Heart left ventricle (tissue), 16 donors: ENCODE results near the gene ATXN7L1. TPM values are rescaled to one million over a fixed set of nuclear protein-coding genes. Genes with fewer than 3 reads are reported as not detected.

Experiments used
- ATAC-seq, 4 donors: fragments of 200-7000 bp; cut with Tn5 transposase; one replicate each; pipeline ENCODE4 v1.9.1; 2020 to 2022; ENCODE audit warnings: moderate library complexity in 4 of 4, mild to moderate bottlenecking in 3 of 4, moderate number of reproducible peaks in 1 of 4
- DNase-seq, 5 donors: peaks; one replicate each; pipeline ENCODE4 v3.0.0-alpha.2; 2020
- H3K27ac ChIP-seq, 12 donors: fragments of 200-600 bp; sonication (generic) in 4 of 12; one replicate each; pipeline versions ENCODE4 v1.5.0 to v1.8.0; 2016 to 2022; ENCODE audit warnings: mild to moderate bottlenecking in 2 of 12
- H3K27me3 ChIP-seq, 9 donors: fragments of 200-600 bp; sonication (generic) in 2 of 9; one replicate each; pipeline versions ENCODE4 v1.5.1 to v1.8.0; 2016 to 2022; ENCODE audit warnings: mild to moderate bottlenecking in 3 of 9
- H3K36me3 ChIP-seq, 9 donors: fragments of 200-600 bp; sonication (generic) in 2 of 9; one replicate each; pipeline versions ENCODE4 v1.5.0 to v1.8.0; 2018 to 2022; ENCODE audit warnings: mild to moderate bottlenecking in 2 of 9
- H3K4me1 ChIP-seq, 12 donors: fragments of 200-600 bp; sonication (generic) in 4 of 12; one replicate each; pipeline versions ENCODE4 v1.5.0 to v1.8.0; 2016 to 2022; ENCODE audit warnings: mild to moderate bottlenecking in 3 of 12
- H3K4me3 ChIP-seq, 12 donors: fragments of 200-600 bp; sonication (generic) in 4 of 12; one replicate each; pipeline versions ENCODE4 v1.5.0 to v1.8.0; 2017 to 2022; ENCODE audit warnings: mild to moderate bottlenecking in 9 of 12, moderate library complexity in 4 of 12
- H3K9me3 ChIP-seq, 12 donors: fragments of 200-600 bp; sonication (generic) in 4 of 12; one replicate each; pipeline versions ENCODE4 v1.5.0 to v1.8.0; 2016 to 2022; ENCODE audit warnings: mild to moderate bottlenecking in 1 of 12
- CTCF ChIP-seq, 12 donors: fragments of 200-600 bp; sonication (generic) in 4 of 12; IDR thresholded peaks; one replicate each; pipeline versions ENCODE4 v1.5.0 to v1.8.0; 2018 to 2022; ENCODE audit warnings: antibody characterized with exemption in 12 of 12, mild to moderate bottlenecking in 5 of 12
- POLR2A ChIP-seq, 2 donors: fragments of 450-650 bp; IDR thresholded peaks; one replicate each; pipeline ENCODE4 v1.6.1; 2017; ENCODE audit warnings: antibody characterized with exemption in 2 of 2, mild to moderate bottlenecking in 2 of 2, moderate library complexity in 2 of 2
- WGBS, 4 donors: extraction: QIAGEN DNeasy Blood & Tissue Kit in 2 of 4; methylation state at CpG; one replicate each; pipeline versions ENCODE4 v1.1.5 to v1.1.7; 2013 to 2018; 5-methylcytosine and 5-hydroxymethylcytosine counted together
- intact Hi-C, 10 donors: fragments of 100-400 bp; cut with DNase I; formaldehyde crosslinking; loops; one replicate each; pipeline versions ENCODE4 v1.11.1 to v1.14.2; 2022
- polyA plus RNA-seq, 2 donors: library from polyadenylated mRNA; stranded (reverse); fragments of 200-250 nt; gene quantifications; one replicate each; pipeline ENCODE4 v1.2.3, GENCODE V29; 2013
- total RNA-seq, 9 donors: library from RNA; depleted of rRNA in 2 of 9; stranded (reverse); fragments of >200 nt in 2 of 9; fragmentation: NEBNext Ultra II Directional in 3 of 9; extraction: Animal tissue kit (Norgen Biotek cat#: 25700) in 3 of 9; gene quantifications; one replicate each; pipeline versions ENCODE4 v1.1.0 to v1.2.4, GENCODE V29; 2016 to 2023
- donor health status: ischemic (EF 13 %, LVEDD 7.1; RV severe dilation, severe dysfunction).
- donor health status: healthy with polysubstance abuse.
- donor health status: DM: no; HTN: yes; CAD: no.
- donor health status: DM: no; HTN: no; CAD: no.
- donor health status: ischemic (EF 25% LVEDD 6.9; RV normal size, moderate dysfunction).
- donor health status: ischemic (EF 25% LVEDD 5.7; RV mildly dilated, moderate dysfunction).
- donor health status: healthy.
- donor health status: DM: yes; HTN: yes; CAD: no.
- donor health status: ischemic (EF 35%, LVEDD 5.7; RV mildly dilated, moderate dysfunction).
- donor health status: nonischemic (EF 11% LVEDD 7.7; RV severe dilation, severe dysfunction).
- donor health status: DM: yes; HTN: yes; CAD: no.
- donor health status: PGD.
- donor health status: ischemic (EF 29% LVEDD 5.4; RV normal size, mild dysfunction).
- donor health status: nonischemic (EF 23%, LVEDD 6.1; RV moderate dilation, normal function).

The ATXN7L1 gene
- total and polyA plus RNA-seq, 11 donors = 2.0 to 10.6 (median 3.6) TPM

GRCh38 chr7:105664816-105665525 lies 211.4 kb downstream of the ATXN7L1 start:
- DNase-seq (no peak), ATAC-seq (no peak)
- WGBS, 4 donors = 84 to 87% (median 85%) methylated on average over 8 of the region's 8 CpGs
- TF ChIP-seq POLR2A (IDR thresholded peaks at IDR 0.05) (no peak), CTCF (IDR thresholded peaks at IDR 0.05) (no peak)
- Histone ChIP-seq H3K9me3 (no peaks in the 10 kb centered on the region), H3K36me3 (peaks cover 0 to 46% (median 19%) of the 10 kb centered on the region in 9 donors), H3K27ac (no peak overlapping the region), H3K4me1 (no peaks in the 10 kb centered on the region), H3K4me3 (no peak overlapping the region), H3K27me3 (no peaks in the 10 kb centered on the region)
- intact Hi-C loops = loop anchor here in 1 of 10 donors (5.0 kb wide), 1 partner anchor 347 kb away; no protein-coding TSS in a partner anchor

GRCh38 chr7:105662998-105663397 lies 213.4 kb downstream of the ATXN7L1 start:
- Histone ChIP-seq H3K4me3 (no peak overlapping the region), H3K4me1 (no peaks in the 10 kb centered on the region), H3K36me3 (peaks cover 0 to 46% (median 19%) of the 10 kb centered on the region in 9 donors), H3K9me3 (no peaks in the 10 kb centered on the region), H3K27ac (no peak overlapping the region), H3K27me3 (no peaks in the 10 kb centered on the region)
- DNase-seq (no peak), ATAC-seq (no peak)
- intact Hi-C loops = no loop called here
- 88 to 95% (median 91%) methylated on average over 7 of the region's 7 CpGs for WGBS, 4 donors
- TF ChIP-seq CTCF (IDR thresholded peaks at IDR 0.05) (no peak), POLR2A (IDR thresholded peaks at IDR 0.05) (no peak)

- Histone ChIP-seq H3K36me3 (peaks cover 0 to 46% (median 19%) of the 10 kb centered on the region in 9 donors), H3K27ac (no peak overlapping the region), H3K4me3 (no peak overlapping the region), H3K27me3 (no peaks in the 10 kb centered on the region), H3K9me3 (no peaks in the 10 kb centered on the region), H3K4me1 (peaks cover 0 to 1% (median 0%) of the 10 kb centered on the region in 12 donors)
- WGBS, 4 donors = 88 to 93% (median 92%) methylated on average over 6 of the region's 6 CpGs
- TF ChIP-seq POLR2A (IDR thresholded peaks at IDR 0.05) (no peak), CTCF (IDR thresholded peaks at IDR 0.05) (no peak)
- DNase-seq (no peak), ATAC-seq (no peak)
- intact Hi-C loops = no loop called here
These were observed 214.8 kb downstream of the ATXN7L1 start for GRCh38 chr7:105661625-105662024.

- ATAC-seq (peak in 1 of 4 donors; percentile 31), DNase-seq (no peak)
- 79 to 86% (median 81%) methylated on average over 7 of the region's 7 CpGs for WGBS, 4 donors
- no peak overlapping the region for H3K4me3 ChIP-seq
- peaks cover 0 to 24% (median 12%) of the 10 kb centered on the region in 12 donors for H3K4me1 ChIP-seq
- H3K36me3 ChIP-seq = peaks cover 0 to 14% (median 0%) of the 10 kb centered on the region in 9 donors
- H3K27ac ChIP-seq = no peak overlapping the region
- H3K9me3 ChIP-seq = no peaks in the 10 kb centered on the region
- intact Hi-C loops = loop anchor here in 9 of 10 donors (5.0 to 10.0 kb wide), 9 partner anchors 98 to 508 kb away; partner anchors contain the start of gene ATXN7L1 (in 7 of the 9)
- TF ChIP-seq POLR2A (IDR thresholded peaks at IDR 0.05) (no peak), CTCF (IDR thresholded peaks at IDR 0.05) (peak; percentile 39 to 72 (median 56))
- H3K27me3 ChIP-seq = no peaks in the 10 kb centered on the region
These were observed 219.4 kb downstream of the ATXN7L1 start for GRCh38 chr7:105656922-105657521.
